NCI-H2107 (cell line): ENCODE results near the gene ADCY2.

Source experiments
- DNase-seq: peaks from one replicate; lab custom pipeline; 2025; lab: John Stamatoyannopoulos, UW

The ADCY2 gene

DNA sequence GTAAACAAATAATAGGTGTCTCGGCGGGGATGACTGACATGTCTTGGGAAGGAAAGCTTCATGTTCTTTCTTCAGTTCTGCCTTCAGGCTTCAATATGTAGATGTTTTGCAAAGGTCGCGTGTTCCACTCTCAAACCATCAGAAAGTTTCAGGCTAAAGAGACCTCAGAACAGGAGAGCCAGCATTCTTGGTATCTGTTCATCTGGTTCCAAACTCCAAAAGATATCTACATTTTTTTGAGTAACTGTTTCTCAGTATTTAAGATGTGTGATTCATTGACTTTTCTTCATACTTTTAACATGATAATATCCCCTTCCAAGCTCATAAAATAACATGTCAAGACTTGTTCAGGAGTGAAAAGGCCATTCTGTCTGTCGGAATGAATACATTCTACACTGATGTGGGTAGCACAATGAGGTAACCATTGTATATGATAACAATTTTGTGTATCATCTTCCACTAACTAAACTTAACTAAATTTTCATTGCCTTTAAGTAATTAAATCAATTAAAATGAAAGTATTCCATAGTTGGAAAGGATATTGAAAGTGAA is 271.4 kb downstream of the ADCY2 start:
- DNase-seq, result no peak

DNA sequence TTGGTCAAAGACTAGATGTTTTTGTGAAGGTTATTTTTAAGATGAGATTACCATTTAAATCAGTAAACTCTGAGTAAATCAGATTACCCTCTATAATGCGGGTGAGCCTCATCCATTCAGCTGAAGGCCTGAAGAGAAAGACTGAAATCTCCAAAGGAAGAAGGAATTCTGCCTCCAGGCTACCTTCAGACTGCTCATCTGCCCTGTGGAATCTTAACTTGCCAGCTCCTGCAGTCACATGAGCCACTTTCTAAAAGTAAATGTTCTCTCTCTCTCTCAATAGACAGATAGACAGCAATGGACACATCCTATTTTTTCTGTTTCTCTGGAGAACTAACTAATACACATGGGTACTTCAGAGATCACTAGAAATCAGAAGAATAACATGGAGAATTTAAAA is 272.2 kb downstream of the ADCY2 start:
- no peak for DNase-seq

DNA sequence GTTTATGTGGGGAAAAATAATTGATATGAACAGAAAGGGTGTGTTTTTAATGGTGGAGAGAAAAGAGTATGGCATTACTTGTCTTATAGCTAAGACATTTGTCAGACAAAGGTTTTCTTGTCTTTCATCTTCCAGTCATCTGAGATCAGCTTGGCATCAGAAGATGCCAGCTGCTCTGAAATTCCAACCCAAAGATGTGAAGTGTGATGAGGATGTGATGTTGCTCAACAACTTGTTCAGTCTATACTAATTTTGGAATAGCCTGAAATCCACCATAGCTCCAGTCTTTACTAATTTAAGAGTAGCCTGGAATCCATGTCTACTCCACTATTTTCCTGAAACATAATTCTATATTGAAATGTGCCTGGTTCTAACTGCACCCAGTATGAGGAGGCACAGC is 272.7 kb downstream of the ADCY2 start:
- DNase-seq, result no peak

DNA sequence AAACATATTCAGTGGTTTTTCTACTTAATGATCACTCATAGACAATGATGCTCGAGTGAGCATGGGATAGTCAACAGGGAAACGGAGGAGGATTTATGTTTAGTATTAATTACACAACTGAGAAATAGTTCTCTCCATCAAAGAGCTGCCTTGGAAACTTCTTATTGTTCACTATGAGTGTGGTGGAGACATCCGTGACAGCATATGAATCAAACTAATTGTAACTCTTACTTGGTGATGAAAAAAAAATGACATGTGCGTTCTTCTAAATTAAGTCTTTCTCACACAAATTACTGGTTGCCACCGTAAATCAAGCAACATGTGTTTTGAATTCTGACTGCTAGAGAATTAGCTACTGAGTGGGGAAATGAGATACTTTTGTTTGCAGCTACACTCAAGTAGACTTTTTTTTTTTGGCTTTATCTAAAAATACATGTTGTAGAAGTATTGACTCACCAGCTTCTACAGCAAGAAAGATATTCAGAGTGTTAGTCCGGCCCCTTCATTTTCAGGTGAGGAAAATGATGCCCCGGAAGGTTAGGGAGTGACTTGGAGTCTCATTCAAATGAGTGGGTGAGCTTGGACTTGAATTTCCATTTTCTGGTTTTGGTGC is 275.5 kb downstream of the ADCY2 start:
- no peak for DNase-seq

DNA sequence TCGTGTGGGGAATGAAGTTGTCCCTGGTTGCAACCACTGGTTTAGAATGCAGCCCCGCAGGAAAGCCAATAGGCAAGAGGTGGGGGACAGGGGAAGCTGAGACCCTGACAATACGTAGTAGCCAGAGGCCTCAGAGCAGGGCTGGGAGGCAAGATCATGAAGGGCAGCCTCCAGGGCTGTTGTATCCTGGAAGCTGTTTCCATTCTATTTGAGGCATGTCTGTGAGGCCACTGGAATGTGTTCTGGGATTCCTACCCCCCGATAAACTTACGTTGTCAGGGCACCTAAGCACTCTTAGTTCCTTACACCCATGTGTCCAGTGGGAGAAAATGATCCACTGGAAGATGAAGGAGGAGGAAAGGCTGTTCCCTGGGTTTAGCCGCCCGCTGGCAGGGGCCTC is 277.7 kb downstream of the ADCY2 start:
- DNase-seq, result no peak

DNA sequence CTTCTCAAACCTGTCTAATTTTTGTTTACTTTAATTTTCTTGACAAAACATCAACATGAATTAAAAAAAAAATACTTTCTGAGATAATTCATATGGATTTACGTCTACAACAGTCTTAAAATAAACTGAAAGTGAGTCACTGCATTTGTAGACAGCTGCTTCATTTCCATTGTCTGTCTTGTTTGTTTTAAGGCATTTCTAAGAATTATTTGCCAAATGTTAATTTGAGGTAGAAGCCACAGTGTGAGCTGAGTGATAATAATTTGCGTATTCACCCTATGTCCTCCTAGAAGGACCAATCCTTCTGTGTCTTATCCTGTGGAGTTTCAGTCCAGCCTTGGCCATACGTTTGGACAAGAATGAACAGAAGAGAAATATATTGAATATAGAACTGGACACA is 280.5 kb downstream of the ADCY2 start:
- no peak for DNase-seq

DNA sequence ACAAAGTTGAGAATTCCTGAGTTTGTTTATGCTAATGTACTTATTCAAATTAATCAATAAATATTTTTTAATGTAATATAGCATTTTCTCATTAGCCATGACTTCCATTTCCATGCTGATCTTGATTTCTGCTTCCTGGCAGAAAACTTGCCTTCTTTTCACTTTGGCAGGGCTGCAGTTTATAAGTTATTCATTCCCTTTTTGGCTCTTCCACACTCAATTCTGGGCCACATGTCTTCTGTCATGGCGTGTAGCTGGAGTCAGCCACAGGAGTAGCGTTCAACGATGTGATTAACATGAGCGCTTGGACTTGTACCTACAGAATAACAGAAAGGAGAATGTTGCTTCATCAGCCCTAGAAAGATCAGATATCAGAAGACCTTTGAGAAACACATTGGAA is 282.1 kb downstream of the ADCY2 start:
- DNase-seq, result no peak

DNA sequence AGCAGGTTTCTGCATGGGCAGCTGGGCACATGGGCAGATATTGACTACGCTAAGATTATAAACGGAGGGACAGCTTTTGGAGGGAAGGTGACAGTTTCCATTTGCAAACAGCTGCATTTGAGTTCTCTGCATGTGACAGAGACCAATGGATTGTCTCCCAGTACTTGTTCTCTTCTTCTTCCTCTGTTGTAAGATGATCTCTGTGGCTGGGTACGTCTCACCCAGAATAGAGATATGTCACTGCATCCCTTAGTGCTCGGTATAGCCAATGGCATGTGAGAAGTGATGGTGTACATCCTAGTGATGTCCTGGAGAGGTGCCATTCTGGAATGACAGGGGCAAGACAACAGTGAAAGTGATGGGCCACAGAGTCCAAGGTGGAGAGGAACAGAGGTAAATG is 283.7 kb downstream of the ADCY2 start:
- DNase-seq, result no peak

DNA sequence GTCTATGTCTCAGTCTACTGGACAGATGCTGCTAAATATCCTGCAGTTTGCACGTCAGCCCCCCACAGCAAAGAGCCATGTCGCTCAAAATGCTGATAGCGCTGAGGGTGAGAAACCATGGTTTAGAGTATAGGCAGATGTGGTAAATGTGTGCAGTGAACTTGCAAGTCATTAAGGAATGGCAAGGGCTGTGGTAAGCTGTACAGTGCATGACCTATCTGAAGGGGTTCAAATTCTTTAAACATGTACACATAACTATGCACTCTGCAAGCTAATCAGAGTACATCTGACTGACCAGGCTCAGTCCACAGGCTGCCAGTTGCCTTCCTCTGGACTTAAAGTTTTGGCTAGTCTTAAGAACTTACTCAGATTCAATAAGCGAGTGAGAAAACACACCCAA is 284.3 kb downstream of the ADCY2 start:
- no peak for DNase-seq

DNA sequence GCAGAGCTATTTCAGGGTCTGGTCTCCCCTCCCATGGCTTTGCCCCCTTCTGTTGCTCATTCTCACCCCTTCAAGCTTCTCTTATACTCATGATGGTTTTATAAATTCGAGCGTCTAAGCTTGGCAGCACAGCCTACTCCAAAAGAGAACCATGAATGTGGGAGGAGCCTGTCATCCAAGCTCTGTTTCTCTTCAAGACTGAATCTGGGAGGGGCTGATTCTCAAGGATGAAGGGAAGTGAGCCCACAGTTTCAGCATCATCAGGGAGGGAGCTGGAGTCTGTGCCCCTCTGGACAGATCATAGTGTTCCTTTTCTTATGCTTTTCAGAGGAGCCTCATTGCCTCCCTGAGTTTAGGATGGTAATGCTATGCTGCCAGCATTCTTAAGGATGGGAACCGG is 286.4 kb downstream of the ADCY2 start:
- no peak for DNase-seq

DNA sequence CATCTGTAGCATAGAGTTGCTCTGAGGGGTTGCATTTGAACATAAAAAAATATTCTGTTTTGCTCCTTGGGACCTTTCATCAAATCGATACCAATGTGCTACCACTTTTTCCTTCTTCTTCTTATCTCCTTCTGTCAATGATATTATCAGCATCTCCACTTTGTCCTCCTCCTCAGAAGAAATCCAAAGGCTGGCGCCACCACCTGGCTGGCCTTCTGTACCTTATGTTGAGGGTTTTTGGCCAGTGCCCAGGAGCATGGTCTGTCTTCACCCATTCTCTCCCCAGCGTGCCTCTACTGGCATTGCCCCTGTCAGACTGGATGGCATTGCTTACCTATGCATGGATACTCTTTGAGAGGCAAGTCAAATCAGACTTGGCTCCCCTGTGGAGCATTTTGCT is 287.8 kb downstream of the ADCY2 start:
- DNase-seq, result no peak

DNA sequence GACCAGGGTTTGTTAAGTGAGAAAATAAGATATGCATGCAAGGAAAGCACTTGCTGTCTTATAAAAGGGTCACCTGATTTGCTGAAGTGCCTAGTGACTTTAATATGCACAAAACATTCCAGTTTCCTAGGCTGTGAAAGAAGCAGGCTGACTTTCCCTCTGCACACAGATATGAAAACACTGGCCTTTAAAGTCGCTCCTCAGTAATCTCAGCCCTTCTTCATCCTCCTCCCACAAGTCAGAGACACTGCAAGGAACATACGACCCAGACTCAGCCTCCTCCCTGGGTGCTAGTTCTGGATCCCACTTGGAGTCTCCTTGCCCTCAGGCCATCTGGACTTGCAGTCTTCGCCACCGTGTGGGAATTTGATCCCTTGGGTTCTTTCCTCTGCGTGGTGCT is 288.9 kb downstream of the ADCY2 start:
- no peak for DNase-seq

DNA sequence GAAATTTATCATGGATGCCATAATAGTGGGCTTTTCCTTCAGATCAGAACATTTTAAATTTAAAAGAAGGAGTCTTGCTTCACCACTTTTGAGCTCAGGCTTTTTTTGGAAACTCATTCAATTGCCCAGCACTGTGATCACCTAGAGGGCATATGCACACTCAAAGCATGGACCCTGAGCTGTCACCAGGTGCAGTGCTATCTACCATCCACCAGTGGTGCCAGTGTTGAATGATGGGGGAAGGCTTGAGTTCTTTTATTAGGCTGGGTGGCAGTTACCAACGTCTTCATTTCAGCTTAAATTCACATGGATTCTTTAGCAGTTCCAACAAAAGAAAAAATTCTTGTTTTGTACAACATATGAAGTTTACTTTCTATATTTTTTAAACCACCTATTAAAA is 290.9 kb downstream of the ADCY2 start:
- no peak for DNase-seq

DNA sequence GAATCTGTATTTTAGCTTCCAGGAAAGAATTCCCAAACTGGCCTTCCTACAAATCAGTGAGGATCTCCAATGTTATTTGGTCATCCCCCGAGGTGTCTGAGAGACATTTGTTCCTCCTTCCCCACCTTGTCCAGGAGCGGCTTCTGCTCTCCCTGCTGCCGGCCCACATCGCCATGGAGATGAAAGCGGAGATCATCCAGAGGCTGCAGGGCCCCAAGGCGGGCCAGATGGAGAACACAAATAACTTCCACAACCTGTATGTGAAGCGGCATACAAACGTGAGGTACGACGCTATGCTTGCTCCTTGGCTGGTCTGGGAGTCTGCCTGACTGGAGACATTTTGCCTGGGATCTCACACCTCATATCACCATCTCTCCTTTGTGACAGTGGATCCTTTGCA is 294.6 kb downstream of the ADCY2 start:
- no peak for DNase-seq

DNA sequence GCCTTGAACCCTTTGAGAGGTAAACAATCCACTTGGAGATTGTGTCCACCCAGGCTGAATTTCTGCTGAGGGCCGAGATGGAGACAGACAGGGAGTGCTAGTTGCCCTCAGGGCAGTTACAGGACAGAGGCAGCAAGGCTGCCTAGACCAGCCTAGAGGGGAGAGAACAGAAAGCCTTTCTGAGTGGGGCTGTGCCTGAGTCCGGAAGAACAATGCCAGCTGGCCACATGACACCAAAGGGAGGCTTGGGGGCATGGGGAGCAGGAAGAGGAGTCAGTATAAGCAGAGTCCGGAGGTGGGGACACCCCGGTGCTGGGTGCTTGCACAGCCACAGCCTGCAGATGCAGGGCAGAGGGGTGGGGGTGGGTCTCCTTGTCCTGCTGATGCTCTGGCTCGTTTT is 309.3 kb downstream of the ADCY2 start:
- no peak for DNase-seq

DNA sequence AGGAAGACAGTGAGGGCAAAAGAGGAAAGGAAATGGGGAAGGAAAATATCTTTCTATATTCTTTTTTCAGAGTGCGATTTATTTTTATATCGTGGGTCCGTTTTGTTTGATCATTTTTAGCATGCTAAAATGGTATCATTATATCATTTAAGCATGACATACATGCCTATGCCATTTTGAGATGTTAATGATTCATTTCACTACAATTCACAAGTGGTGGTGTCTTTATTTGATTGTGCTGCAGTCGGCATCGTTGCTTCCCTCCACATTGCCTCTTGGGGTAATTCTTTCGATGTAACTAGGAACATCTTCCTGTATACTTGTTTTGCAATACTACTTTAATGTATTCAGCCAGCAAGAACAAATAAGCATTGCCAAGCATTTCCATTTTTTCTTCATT is 309.8 kb downstream of the ADCY2 start:
- DNase-seq, result no peak

DNA sequence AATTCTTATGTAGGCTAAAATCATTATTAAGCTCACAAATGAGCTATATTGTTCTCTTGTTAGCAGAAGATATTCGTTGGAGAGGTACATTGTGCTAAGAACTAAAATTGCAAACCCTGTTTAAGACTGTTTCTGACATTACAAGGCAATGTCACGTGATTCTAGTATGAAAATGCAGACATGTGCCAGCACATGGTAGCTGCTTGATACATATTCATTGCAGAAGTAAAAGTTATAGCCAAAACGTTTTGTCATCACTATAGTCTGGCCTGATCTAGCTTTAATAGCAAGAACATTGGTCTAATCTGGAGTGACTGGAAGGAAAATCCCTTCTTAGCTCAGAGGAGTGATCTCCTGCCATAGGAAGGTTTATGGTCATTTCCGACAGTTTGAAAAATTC is 310.3 kb downstream of the ADCY2 start:
- DNase-seq, result no peak

DNA sequence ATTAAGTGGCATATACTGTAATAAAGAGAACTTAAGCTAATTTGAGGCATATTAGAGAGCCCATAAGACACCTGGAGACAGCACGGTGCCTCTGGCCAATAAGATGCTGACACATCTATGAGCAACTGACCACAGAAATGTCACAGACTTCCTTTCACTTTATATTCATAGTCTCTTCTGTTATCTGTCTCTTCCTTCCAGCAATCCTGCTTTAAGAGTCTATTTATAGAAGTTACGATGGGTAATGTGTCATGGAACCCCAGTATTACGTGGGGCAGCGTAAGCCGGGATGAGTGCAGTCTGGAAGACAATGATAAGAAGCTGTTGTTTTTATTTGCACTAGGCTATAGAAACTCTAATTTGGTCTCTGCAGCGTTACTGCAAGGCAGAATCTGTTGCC is 318.2 kb downstream of the ADCY2 start:
- no peak for DNase-seq

DNA sequence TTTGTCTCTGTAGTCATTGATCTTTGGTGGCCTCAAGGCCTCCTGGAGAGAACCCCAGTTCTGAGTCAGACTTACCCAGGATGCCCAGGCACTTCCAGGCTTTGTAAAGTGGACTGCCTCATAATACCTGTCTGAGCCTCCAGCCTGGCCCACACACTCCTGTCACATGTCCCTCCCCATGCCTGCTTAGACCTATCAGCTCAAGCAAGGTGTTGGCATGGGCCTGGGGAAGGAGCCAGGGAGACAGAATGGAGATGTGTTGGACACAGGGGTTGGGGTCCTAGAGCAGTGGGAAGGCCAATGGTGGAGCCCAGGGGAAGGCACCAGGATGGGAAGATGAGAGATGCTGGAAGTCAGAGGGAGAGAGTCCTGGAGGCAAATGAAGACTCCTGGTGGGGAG is 318.8 kb downstream of the ADCY2 start:
- DNase-seq, result no peak

DNA sequence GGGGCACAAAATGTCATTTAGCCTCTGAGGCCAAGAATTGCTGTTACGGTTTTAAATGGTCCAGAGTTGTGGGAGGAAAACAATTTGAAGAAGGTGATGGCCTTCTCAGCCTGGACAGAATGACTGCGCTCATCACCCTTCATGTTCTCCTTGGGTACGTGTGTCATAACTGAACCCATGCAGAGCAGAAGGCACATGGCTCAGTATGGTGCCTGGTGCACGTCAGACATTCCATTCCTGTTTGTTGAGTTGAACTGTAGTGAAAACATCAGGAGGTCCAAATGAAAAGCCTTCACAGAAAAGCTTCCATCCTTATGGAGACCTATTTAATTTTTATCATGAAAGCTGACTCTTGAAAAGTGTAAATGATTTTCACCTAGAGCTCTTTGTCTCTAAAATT is 321.8 kb downstream of the ADCY2 start:
- DNase-seq, result no peak

DNA sequence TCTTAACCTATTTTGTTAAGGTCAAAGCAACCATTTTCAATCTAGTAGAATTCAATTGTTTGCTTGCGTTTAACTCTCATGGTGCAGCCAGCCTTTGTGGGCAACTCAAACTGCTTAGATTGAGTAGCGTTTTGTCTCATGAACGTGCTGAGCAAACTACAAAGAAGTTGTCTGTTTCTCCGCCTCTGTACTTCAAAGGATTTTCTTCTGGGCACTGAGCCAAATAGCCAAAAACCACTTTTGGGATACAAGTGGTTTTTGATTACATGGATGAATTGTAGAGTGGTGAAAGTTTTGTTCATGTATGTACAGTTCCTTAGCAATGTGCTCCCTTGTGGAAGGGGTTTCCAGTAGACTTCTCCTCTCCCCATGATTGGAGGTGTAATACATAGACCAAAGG is 332.1 kb downstream of the ADCY2 start:
- peak; percentile 31 for DNase-seq

DNA sequence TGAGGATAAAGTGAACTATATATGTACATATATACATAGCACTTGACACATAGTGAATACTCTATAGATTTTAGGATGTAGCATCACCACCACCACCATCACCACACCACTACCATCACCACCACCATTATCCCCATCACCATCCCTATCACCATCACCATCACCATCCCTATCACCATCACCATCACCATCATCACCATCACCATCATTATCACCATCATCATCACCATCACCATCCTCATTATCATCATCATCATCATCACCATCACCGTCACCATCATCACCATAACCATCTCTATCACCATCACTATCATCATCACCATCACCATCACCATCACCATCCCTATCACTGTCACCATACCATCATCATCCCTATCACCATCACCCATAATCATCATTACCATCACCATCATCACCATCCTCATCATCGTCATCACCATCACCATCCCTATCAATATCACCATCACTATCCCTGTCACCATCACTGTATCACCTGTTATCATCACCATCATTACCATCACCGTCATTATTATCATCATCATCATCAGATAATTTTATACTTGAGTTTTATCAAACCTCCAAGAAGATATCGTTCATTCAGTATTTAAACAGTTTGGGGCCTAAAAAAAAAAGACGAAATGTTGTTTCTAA is 345.6 kb downstream of the ADCY2 start:
- no peak for DNase-seq

DNA sequence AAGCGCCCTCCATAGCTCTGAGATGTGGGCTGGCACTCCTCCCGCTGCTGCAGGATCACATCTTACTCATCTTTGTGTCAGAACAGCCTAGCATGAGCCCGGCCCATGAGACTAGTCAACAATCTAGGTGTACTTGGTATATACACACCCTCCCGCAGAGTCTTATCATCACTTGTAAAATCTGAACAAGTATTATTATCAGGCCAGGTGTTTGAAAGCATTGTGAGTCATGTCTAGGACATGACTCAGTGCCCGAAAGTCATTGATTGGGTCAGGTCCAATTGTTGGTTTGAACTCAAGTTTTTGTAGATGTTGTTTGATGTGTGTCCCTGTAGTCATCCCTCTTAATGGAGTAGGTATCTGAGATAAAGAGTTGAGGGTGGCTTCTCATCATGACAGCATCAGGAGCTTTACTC is 346.3 kb downstream of the ADCY2 start:
- no peak for DNase-seq
